ENCODE results near the gene C1orf35. TPM values are rescaled to one million over a fixed set of nuclear protein-coding genes. Genes with fewer than 3 reads are reported as not detected.

The C1orf35 gene
- total RNA-seq, 1 donor from 2014 or later = 17.1 TPM

- Histone ChIP-seq H3K27me3 (ENCODE audit: control insufficient read depth, insufficient read depth, low read length) (no peaks in the 10 kb centered on the region), H3K4me3 (ENCODE audit: low read depth, low read length) (no peak overlapping the region), H3K36me3 (ENCODE audit: control insufficient read depth, insufficient read depth, low read length) (peaks cover 23% of the 10 kb centered on the region)
- DNase-seq (ENCODE audit: low read depth) (no peak), FAIRE-seq (no peak)
- TF ChIP-seq CTCF (IDR thresholded peaks at IDR 0.05; ENCODE audit: insufficient read depth, low read length, severe bottlenecking) = no peak
Measured at GRCh38 chr1:228147151-228147693, 44.1 kb upstream of the C1orf35 start.

GRCh38 chr1:228146417-228147150 is 43.5 kb upstream of the C1orf35 start:
- H3K27me3 ChIP-seq (ENCODE audit: control insufficient read depth, insufficient read depth, low read length) = no peaks in the 10 kb centered on the region
- no peak overlapping the region for H3K4me3 ChIP-seq (ENCODE audit: low read depth, low read length)
- TF ChIP-seq CTCF (IDR thresholded peaks at IDR 0.05; ENCODE audit: insufficient read depth, low read length, severe bottlenecking) = no peak
- peaks cover 28% of the 10 kb centered on the region for H3K36me3 ChIP-seq (ENCODE audit: control insufficient read depth, insufficient read depth, low read length)
- DNase-seq (ENCODE audit: low read depth) (no peak), FAIRE-seq (no peak)

GRCh38 chr1:228145463-228146416 is 42.6 kb upstream of the C1orf35 start:
- H3K36me3 ChIP-seq (ENCODE audit: control insufficient read depth, insufficient read depth, low read length) = peaks cover 29% of the 10 kb centered on the region
- FAIRE-seq (no peak), DNase-seq (ENCODE audit: low read depth) (no peak)
- no peak for TF ChIP-seq CTCF (IDR thresholded peaks at IDR 0.05; ENCODE audit: insufficient read depth, low read length, severe bottlenecking)
- no peaks in the 10 kb centered on the region for H3K27me3 ChIP-seq (ENCODE audit: control insufficient read depth, insufficient read depth, low read length)
- no peak overlapping the region for H3K4me3 ChIP-seq (ENCODE audit: low read depth, low read length)

- Histone ChIP-seq H3K36me3 (ENCODE audit: control insufficient read depth, insufficient read depth, low read length) (peaks cover 29% of the 10 kb centered on the region), H3K27me3 (ENCODE audit: control insufficient read depth, insufficient read depth, low read length) (no peaks in the 10 kb centered on the region), H3K4me3 (ENCODE audit: low read depth, low read length) (no peak overlapping the region)
- DNase-seq (ENCODE audit: low read depth) (no peak), FAIRE-seq (no peak)
- TF ChIP-seq CTCF (IDR thresholded peaks at IDR 0.05; ENCODE audit: insufficient read depth, low read length, severe bottlenecking) = no peak
Measured at GRCh38 chr1:228144993-228145343, 41.8 kb upstream of the C1orf35 start.

GRCh38 chr1:228144193-228144992 is 41.3 kb upstream of the C1orf35 start:
- no peaks in the 10 kb centered on the region for H3K27me3 ChIP-seq (ENCODE audit: control insufficient read depth, insufficient read depth, low read length)
- DNase-seq (ENCODE audit: low read depth) = no peak
- peaks cover 29% of the 10 kb centered on the region for H3K36me3 ChIP-seq (ENCODE audit: control insufficient read depth, insufficient read depth, low read length)
- H3K4me3 ChIP-seq (ENCODE audit: low read depth, low read length) = no peak overlapping the region
- TF ChIP-seq CTCF (IDR thresholded peaks at IDR 0.05; ENCODE audit: insufficient read depth, low read length, severe bottlenecking) = no peak
- no peak for FAIRE-seq

All from bronchial epithelial cell (primary cell).